NT2/D1 (cell line): ENCODE measurements around the gene NOTCH1.

Experiments
- YY1 ChIP-seq: IDR thresholded peaks from 2 replicates; pipeline ENCODE4 v1.6.1; 2011; ENCODE audit not compliant: insufficient read length, insufficient read depth
- ZNF274 ChIP-seq: IDR thresholded peaks from 2 replicates; pipeline ENCODE4 v1.6.1; 2011; ENCODE audit warnings: mild to moderate bottlenecking, low read depth, low read length

- TF ChIP-seq ZNF274: no peak
- TF ChIP-seq YY1: no peak
These were observed 73.1 kb downstream of the NOTCH1 start for GRCh38 chr9:136472640-136473353.
